WI38 (cell line): Measurements from ENCODE around the gene NTN1.
"Not testable (repeated sequence)": the region's sequence is repeated elsewhere in the genome, so short reads cannot be mapped to it uniquely, and the experiment has no call there.

Experiments used
- H3K4me3 ChIP-seq: 2 replicates; pipeline ENCODE4 v1.5.1; 2011; ENCODE audit warnings: low read depth, mild to moderate bottlenecking, control low read depth, low read length
- CTCF ChIP-seq: IDR thresholded peaks from 2 replicates; pipeline ENCODE4 v1.5.1; 2012; ENCODE audit warnings: low read depth, mild to moderate bottlenecking, control low read depth, low read length

Gene NTN1

DNA sequence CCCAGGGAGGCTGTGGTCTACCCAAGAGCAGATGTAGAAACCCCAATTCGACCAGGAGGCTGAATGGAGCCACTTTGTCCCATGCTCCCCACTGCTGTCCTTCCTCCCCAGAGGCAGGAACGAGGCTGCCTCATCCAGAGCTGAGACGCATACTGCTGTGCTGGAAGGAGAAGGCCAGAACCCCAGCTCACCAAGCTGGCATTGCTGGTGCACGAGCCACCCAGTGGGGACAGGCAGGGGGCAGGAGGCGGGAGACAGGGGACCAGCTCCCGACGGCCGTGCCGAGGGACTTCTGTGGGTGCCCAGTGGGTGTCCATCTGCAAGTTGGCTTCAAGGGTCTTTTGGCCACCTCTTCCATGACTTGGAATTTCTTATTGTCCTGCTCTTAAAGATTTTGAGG is 66.6 kb downstream of the NTN1 start:
- no peak for TF ChIP-seq CTCF
- H3K4me3 ChIP-seq, result no peak overlapping the region

DNA sequence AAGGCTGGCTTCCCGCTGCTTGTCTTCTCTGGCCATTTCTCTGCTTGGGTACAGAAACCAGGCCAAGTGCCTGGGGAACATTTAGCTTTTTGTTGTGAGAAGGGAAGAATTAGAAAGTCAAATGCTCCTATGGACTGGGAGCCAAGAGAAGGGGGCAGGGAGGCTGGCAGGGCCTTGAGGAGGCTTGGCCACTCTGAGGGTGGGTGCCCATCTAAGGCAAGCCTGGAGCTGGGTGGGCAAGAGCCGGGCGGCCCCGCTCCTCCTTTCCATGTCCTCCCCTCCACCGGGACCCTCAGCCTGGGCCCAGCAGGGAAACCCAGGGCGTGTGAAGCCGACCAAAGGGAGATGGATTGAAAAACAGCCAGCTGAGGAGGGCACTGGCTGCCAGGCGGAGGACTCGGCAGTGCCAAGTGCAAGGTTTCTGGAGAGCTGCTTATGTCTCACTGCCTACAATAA is 69.4 kb downstream of the NTN1 start:
- no peak overlapping the region for H3K4me3 ChIP-seq
- no peak for TF ChIP-seq CTCF

GRCh38 chr17:9094193-9094592 is 72.9 kb downstream of the NTN1 start:
- TF ChIP-seq CTCF, result no peak
- H3K4me3 ChIP-seq, result no peak overlapping the region

- TF ChIP-seq CTCF, result no peak
- no peak overlapping the region for H3K4me3 ChIP-seq
Measured at GRCh38 chr17:9095390-9095789, 74.1 kb downstream of the NTN1 start.

GRCh38 chr17:9098242-9098825 is 77.0 kb downstream of the NTN1 start:
- no peak overlapping the region for H3K4me3 ChIP-seq
- TF ChIP-seq CTCF, result no peak

GRCh38 chr17:9101356-9101755 is 80.0 kb downstream of the NTN1 start:
- no peak for TF ChIP-seq CTCF
- H3K4me3 ChIP-seq, result no peak overlapping the region

DNA sequence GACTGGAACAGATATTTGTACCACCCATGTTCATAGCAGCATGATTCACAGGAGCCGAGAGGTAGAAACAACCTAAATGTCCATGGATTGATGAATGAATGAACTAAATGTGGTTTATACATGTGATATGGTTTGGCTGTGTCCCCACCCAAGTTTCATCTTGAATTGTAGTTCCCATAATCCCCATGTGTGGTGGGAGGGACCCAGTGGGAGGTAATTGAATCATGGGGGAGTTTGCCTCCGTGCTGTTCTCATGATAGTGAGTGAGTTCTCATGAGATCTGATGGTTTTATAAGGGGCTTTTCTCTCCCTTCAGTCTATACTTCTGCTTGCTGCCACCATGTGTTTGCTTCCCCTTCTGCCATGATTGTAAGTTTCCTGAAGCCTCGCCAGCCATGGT is 81.9 kb downstream of the NTN1 start:
- not testable (repeated sequence) for H3K4me3 ChIP-seq

DNA sequence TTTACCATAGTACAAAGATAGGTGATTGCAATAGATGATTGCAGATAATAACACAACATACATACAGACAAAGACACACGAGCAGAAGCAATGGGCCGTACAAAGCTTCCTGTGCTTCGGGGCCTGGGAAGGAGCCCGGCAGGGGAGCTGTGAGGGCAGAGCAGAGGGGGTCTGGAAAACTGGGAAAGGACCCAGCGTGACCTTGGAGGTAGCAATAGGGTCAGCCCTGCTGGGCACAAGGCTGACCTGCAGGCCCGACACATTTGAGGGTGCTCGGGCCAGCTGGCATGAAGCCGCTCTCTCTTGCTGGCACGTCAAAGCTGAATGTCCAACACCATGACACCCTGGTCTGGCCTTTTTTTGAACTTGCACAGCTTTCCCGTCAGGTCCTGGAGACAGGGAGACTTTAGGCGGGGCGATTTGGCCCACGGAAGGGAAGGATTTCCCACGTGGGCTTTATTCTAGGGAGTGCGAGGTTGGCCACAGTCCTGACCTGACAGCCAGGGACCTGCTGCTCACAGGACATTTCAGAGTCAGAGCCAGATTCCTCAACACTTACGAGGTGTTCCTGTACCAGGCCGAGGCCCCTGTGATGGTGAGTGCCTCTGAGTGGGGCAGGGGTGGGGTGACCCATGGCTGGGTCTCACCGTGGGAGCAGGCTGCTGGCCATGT is 83.2 kb downstream of the NTN1 start:
- H3K4me3 ChIP-seq, result no peak overlapping the region
- TF ChIP-seq CTCF, result no peak
